Stimulated activated CD4-positive, alpha-beta T cell treated with anti-CD3 and anti-CD28 coated beads, Interleukin-4, amount 100 ng/mL, for 4 hours (primary cell): ENCODE data around the gene RGMB.
A peak's percentile ranks its signal among the peaks of the same experiment; 100 is the strongest.

Experiments used
- DNase-seq, 2 experiments: peaks; one replicate each; pipeline ENCODE4 v3.0.0-alpha.2; 2020

The RGMB gene

DNA sequence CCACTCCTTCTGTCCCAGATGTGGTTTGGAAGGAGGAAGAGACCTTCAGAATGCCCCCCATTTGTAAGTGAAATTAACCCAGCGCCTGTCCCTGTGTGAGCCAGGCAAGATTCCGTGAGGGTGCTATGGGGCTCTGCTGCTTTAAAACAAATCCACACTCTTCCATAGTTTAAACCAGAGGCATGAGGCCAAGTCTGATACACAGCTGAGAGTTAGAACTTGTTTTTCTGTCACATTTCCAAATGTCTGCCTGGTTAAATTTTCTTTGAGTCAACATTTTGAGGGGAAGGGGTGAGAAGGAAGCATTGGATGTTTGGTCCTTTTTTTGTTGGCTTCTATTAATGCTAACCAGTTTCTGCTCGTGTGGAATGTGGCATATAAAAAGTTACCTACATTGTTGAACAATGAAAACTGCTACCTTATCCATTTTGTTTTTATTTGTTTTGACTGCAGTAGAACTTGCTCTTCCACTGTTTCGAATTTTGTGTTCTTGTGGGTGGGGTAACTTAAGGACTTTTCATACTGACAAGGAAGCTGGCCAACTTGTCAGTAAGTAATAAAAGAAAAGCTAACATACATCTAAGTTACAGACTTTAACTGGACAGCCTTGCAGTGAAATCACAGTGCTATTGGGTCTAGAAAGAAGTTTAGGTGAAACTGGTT lies 12.9 kb downstream of the RGMB start:
- no peak for DNase-seq

DNA sequence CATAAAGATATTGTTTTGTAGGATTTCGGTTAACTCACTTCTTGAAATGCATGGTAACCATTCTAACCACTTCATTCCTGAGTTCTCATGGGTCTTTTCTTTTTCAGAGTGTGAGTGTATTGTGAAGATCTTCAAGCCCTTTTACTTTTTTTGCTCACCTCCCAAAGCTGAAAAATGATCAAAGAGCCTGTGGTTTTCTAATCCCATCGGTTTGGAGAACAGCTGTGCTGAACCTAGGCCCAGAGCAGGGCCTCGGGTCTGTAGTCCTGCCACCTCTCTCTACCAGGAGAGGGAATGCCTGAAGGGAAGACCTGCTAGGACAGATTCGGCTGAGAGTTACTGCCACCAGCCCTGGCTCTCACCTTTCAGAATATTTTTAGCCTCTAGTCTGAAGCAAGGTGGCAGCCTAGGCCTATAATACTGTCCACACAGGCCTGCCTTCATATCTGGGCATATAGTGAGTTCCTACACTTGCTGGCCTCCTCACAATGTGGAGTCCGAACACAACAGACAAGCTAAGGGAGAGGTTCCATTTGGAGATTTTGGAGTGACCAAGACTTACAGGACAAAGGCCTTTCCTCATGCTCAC lies 13.8 kb downstream of the RGMB start:
- DNase-seq = no peak

DNA sequence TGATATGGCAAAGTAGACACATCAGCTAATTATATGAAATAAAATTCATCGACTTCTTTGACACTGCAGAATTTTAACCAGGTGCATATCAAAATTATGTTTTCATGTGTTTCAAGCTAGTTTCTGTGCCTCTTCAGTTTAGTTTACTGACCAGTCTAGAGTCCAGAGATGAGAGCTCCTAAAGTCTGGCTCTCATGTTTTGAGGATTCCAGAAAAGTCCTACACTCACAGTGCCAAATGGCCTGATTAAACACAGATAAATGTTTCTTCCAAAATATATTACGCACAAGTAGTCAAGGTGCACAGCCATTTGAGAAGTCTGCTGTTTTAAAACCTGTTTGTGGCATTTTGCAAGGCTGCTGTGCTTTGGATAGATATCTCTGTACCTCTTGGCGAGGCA lies 15.6 kb downstream of the RGMB start:
- DNase-seq = no peak

DNA sequence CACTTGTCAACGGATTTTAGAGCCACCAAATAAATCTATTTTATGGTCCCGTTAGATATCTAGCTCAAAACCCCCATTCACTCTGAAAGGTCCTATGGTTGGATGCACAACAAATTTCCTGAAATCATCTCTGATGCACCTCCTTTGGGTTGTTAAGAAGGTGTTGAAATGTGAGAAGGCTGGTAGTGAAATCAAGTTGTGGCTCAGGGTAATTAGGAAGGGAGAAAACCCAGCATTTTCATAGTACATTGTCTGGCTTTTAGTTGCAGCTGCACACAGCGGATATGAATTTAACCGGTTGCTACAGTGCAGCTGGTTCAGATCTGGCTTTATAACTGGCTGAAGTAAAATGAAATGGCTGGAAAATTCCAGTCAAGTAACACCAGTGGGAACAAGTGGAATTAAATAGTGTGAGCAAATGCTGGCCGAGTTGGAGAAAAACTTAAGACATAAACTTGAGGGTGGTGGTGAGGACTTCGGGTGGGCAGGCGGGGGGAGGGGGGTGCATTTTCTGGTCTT lies 17.6 kb downstream of the RGMB start:
- DNase-seq = no peak

DNA sequence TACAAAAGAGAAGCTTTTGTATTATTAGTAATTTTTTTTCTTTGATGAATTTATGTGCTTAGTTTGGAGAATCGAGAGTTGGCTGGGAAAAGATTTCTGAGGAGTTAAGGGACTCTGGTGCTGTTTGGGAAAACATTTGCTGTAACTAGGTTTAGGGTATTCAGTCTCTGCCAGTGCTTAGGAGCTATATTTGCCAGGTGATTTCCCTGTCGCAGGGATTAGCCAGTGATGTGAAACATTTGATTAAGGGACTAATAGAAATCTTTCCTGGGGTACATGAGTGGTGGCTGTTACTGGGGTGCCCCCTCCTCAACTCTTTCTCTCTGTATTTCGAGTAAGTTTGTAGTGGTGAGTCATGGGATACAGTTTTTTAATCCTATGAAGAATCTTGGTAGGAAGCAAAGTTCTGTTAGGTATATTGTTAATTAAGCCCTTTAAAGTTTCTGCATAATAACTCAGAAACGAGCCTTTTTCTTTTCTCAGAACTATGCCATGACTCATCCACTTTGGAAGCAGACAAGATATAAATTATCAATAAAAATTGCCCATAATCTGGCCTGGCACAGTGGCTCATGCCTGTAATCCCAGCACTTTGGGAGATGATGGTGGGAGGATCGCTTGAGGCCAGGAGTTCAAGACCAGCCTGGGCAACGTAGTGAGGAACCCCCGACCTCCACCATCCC lies 18.6 kb downstream of the RGMB start:
- no peak for DNase-seq

DNA sequence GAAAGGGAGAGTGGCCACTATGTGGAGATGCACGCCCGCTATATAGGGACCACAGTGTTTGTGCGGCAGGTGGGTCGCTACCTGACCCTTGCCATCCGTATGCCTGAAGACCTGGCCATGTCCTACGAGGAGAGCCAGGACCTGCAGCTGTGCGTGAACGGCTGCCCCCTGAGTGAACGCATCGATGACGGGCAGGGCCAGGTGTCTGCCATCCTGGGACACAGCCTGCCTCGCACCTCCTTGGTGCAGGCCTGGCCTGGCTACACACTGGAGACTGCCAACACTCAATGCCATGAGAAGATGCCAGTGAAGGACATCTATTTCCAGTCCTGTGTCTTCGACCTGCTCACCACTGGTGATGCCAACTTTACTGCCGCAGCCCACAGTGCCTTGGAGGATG lies 19.8 kb downstream of the RGMB start:
- DNase-seq = no peak

DNA sequence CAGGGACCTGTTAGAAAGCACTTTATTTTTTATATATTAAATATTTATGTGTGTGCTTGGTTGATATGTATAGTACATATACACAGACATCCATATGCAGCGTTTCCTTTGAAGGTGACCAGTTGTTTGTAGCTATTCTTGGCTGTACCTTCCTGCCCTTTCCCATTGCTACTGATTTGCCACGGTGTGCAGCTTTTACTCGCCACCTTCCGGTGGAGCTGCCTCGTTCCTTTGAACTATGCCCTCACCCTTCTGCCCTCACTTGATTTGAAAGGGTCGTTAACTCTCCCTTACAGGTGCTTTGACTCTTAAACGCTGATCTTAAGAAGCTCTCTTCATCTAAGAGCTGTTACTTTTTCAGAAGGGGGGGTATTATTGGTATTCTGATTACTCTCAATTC lies 20.5 kb downstream of the RGMB start:
- DNase-seq = no peak

DNA sequence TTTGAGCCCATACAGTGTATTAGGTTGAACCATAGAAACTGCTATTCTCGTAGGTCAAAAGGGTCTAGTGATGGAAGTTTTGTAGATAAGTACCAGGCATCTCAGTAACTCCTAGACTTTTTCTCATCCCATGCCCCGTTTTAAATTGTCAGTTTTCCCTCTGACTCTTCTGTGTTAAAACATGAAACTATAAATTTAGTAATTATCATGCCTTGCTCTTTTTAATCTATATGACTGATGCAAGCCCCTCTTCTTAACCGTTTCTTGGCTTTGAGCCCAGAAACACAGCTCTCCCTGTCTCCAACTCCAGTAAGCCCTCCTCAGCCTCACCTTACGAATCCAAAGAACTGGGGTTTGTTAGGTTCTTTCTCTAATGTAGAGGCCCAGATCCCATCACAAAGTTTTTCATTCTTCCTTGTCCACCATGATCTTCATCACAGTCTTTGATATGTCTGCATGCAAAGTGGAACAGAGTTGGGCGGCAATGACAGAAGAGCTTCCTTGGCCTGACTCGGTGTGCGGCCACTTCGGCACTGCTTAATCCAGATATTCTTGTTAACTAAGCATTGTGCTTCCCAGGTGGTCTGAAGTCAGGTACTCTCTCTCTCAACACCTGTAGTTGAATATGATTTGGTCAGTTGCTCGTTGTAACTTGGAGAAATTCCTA lies 21.1 kb downstream of the RGMB start:
- no peak for DNase-seq

DNA sequence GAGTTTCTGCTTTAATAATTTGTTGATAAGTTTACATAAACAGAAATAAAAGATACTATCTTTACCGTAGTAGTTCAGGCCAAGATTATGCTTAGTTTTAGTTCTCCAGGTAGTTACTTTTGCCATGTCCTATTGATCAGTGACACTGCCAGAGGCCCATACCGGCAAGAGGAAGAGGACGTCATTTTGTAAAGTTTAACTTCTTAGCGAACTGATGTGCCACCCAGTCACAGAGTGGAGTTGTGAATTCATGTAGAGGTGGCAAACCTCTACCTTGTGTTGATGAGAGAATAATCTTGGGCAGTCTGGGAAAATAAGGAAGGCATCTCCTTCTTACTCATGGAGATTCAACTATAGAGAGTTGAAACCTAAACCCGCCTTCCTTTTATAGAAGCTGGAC lies 21.8 kb downstream of the RGMB start:
- DNase-seq = no peak

DNA sequence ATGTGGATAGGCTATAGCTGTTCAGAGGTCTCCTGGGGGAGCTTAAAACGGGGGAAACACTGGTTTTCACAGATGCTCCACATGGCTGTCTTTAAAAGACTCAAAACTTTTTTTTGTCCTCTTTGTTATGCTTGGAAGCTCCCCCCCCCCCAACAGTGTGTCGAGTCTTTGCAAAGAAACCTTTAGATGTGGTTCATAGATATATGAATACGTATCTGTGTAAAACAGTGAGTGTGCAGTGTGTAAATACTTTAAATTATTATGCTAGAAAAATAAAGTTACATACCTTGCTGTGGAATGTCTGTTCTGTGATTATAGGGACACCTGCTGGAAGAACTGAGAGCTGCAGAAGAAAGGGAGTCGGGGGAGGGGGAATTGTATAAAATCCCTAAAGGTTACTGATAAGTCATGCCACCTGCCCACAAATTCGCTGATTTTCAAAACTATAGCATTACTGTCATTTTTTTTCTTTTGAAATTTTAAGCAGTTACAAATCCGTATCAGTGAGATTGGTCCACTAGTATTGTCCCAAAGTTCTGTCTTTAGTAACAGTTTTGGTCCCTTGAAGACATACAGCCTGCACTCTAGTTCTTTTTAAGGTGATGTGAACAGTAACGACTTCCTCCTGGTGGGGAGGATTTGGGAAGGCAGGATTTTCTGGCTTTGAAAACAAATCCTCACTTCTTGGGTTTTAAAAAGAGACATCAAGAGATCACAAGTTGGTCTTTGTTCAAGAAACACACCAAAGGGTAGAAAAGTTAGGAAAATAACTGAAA lies 22.9 kb downstream of the RGMB start:
- peak; percentile 20 to 51 for DNase-seq

DNA sequence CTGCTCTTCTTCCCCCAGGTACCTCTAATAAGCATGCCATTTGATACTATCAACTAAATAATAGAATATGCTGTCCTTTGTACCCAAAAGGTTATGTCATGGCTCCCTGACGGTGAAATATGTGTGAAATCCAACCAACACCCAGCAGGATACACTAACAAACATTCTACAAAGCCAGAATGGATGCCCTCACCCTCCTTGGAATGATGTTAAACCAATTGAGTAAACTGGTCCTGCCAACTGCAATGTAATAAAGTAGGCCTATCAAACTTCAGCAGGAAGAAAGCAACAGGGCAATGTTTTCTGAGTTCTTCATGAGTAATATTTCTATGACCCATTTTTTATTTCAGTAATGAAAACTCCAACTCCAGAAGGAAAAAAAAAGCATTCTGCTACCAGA lies 24.9 kb downstream of the RGMB start:
- DNase-seq = no peak

DNA sequence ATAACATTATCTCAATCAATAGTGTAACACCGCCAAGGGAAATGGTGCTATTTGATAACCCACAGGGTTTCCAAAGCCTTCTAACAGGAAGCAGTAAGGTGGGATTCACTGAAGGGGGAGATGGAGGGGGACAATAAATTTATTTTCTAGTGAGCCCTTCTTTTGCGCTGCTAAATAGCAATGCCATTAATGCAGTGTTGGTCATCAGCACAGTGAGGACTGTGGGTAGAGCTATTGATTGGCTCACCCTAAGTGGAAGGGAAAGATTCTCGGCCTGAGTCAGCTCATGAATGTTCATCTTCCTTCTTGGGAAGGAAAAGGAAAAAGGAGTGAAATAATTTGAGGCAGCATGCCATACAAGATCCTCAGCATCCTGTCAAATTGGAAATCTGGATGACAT lies 25.4 kb downstream of the RGMB start:
- no peak for DNase-seq

DNA sequence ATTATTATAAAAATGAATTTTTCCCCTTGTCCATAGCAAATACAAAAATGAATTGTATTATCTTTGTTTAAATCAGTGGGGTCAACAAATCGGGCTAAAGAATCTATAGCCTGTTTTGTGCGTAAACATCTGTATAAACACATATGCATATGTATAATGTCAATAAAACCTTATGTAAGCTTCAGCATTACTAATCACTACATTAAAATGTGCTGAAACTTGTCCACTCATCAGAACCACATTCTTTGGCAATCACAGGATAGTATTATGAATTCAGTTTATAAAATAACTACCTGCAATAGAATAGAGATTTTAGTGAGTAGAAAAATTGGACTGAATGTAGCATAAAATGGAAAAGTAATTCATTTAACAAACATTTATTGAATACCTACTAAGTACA lies 30.6 kb downstream of the RGMB start:
- DNase-seq = no peak

DNA sequence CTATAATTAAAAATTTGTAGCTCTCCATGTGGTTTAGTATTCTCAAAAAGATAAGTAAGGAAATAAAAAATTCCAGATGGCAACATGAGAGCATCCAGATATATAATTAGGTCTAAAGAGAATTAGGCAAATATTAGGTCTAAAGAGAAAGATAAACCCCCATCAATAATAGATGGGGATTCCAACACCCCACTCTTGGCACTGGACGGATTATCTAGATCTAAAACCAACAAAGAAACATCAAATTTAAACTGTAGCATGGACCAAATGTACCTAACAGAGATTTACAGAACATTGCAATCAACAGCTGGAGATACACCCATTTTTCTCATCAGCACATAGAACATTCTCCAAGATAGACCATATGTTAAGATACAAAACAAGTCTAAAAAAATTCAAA lies 31.6 kb downstream of the RGMB start:
- no peak for DNase-seq

DNA sequence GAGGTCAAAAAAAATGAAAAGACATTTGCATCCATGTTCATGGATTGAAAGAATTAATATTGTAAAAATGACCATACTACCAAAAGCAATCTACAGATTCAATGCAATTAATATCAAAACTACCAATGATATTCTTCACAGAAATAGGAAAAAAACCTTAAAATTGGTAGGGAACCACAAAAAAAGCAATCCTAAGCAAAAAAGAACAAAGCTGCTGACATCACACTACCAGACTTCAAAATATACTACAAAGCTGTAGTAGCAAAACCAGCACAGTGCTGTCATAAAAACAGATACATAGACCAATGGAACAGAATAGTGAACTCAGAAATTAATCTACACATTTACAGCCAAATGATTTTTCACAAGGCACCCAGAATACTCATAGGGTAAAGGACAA lies 34.3 kb downstream of the RGMB start:
- DNase-seq = no peak

DNA sequence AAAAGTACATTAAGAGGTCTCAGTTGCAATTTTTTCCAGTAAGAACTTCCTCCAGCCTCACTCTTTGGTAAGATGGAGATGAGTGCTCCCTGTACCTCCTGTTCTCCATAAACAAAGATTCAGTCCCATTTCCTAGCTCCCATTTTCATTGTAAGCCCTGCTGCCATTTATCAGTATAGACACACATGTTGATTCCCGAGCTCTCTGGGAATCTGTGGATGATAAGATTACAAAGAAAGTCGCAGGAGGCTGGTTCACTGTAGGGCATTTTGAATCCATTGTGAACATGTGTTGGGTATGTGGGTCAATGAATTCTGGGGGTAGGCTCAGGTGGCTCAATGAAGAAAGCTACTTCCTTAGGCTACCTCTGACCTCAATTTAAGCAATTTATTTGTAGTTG lies 36.7 kb downstream of the RGMB start:
- no peak for DNase-seq

DNA sequence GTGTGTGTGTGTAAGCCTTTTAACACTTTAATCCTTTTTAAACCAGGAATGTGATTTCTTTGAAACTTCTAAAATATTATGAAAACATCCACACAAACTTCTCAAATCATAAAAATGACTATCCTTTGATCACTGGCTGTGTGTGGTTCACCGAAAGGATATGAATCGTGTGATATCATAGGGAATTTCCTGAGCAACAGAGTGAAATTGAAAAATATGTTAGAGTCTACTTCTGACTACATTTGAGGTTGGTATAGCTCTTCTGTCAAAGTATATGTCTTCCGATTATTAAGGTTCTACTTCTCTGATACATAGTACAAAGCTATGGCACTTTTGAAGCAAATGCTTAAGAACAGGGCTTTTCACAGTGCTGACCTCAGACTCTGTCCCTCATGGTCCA lies 40.3 kb downstream of the RGMB start:
- no peak for DNase-seq

DNA sequence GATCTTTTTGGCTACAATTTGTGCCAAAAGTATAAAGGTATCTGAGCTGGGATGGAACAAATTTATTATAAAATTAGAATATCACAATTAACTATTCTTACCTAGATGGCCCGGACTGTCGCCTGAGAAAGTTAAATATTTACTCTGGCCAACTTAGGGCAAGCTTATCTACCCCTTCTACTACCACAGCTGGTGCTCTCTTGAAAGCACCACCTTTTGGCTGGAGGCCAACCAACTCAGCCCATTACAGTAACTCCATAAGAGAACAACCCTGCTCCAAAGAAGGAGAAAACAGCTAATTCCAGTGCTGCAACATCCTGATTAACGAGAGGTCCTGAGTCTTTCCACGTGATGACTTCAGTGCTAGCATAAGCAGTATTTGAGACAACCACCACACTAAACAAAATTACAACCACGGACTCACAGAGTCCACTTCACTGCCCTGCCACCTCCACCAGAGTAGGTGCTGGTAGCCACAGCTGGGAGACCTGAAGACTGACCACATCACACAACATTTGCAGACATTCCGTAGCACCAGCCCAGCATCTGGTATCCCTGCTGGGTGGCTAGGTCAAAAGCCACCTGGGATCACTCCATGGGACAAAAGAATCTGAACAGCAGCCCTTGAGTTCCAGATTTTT lies 43.2 kb downstream of the RGMB start:
- no peak for DNase-seq

DNA sequence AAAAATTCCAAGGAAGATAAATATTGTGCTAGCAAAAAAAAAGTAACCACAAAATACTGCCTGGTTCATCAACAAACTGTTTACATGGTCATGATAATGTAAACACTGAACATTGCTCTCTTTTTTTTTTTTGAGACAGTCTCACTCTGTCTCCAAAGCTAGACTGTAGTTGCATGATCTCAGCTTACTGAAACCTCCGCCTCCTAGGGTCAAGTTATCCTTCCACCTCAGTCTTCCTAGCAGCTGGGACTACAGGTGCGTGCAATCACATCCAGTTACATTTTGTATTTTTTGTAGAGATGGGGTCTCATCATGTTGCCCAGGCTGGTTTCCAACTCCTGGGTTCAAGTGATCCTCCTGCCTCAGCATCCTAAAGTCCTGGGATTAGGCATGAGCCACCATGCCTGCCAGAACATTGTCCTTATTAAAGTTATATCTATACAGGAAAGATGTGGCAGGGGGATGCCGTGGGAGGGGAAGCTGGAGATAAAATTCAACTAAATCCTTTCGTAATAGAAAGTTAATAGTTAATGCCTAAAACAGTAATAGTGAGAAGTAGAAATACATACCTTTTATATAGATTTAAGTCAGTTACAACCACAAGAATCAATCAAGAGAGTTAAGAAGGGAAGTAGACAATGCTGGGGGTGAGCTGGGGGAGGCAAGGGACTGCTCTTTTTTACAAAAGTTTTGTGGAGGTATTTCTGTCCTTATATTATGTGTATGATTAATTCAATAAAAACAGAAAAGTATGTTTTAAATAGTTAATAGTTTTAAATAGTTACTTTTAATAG lies 52.3 kb downstream of the RGMB start:
- no peak for DNase-seq

DNA sequence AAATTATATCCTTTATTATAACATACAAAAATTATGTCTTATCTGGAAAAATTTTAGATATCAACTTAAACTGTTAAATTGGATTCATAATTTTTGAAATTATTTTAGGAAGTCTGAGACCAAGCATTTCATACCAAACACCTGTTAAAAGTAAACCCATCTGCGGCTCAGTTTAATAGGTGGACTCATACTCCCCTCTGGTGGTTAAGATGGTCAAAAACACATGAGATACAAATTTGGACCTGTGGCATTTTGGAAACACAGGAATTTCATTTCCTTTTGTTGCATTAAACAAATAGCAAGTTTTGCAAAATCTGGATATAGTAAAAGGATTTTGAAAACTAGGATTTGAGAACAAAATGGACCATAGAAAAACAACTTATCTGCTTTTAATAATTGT lies 53.7 kb downstream of the RGMB start:
- no peak for DNase-seq

DNA sequence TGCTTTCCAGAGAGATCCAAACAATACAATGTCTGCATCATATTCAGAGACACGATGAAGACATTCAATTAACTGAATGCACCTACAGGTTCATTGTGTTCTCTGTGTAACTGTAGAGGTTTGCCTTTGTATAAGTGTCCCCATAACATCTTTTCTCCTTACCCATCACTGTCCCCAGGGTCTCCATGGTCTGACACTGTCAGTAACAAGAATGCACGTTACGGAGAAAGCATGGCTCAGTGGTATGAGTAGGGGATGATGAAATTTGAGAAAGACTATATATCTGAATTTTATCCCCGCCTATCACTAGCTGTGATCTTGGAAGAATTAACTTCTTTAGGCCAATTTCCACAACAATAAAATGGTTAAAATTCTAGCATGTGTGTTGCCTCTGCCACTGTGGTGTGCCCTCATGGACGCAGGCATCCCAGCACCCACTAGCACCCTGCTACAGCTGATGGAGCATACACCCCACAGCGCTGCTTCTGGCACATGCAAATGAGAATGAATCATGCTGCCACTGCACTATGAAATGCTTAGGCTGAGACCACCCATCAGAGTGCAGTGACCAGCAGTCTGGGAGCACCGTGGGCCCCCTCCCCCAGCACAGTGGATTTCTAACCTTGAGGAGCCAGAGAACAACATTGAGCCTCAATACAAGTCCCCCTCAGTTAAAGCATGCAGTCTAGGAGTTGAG lies 54.3 kb downstream of the RGMB start:
- DNase-seq = no peak
